Mucosa of rectum (tissue), 2 donors: Measurements from ENCODE around the gene ACAP1.

Experiments used
- H3K27ac ChIP-seq, 2 donors: one replicate each; pipeline ENCODE4 v1.7.0; 2013; ENCODE audit warnings: inconsistent platforms in 2 of 2, low read depth in 2 of 2, low read length in 2 of 2
- H3K27me3 ChIP-seq, 2 donors: one replicate each; pipeline ENCODE4 v1.7.0; 2013; ENCODE audit warnings: low read length in 2 of 2; ENCODE audit not compliant: control insufficient read depth in 2 of 2, insufficient read depth in 2 of 2
- H3K36me3 ChIP-seq, 2 donors: one replicate each; pipeline ENCODE4 v1.7.0; 2013; ENCODE audit warnings: low read length in 2 of 2; ENCODE audit not compliant: control insufficient read depth in 2 of 2, insufficient read depth in 2 of 2
- H3K4me1 ChIP-seq, 2 donors: one replicate each; pipeline ENCODE4 v1.7.0; 2013; ENCODE audit warnings: low read length in 2 of 2, mild to moderate bottlenecking in 1 of 2; ENCODE audit not compliant: control insufficient read depth in 2 of 2, insufficient read depth in 2 of 2
- H3K4me3 ChIP-seq, 2 donors: one replicate each; pipeline ENCODE4 v1.7.0; 2013; ENCODE audit warnings: low read length in 2 of 2
- H3K9ac ChIP-seq, 2 donors: one replicate each; pipeline ENCODE4 v1.7.0; 2013; ENCODE audit warnings: low read length in 2 of 2, low read depth in 1 of 2, mild to moderate bottlenecking in 1 of 2
- H3K9me3 ChIP-seq, 2 donors: one replicate each; pipeline ENCODE4 v1.7.0; 2013; ENCODE audit warnings: low read length in 2 of 2; ENCODE audit not compliant: control insufficient read depth in 2 of 2
- donor health status: healthy.
- donor health status: Normal muscosa, but diverticular disease.

The ACAP1 gene

DNA sequence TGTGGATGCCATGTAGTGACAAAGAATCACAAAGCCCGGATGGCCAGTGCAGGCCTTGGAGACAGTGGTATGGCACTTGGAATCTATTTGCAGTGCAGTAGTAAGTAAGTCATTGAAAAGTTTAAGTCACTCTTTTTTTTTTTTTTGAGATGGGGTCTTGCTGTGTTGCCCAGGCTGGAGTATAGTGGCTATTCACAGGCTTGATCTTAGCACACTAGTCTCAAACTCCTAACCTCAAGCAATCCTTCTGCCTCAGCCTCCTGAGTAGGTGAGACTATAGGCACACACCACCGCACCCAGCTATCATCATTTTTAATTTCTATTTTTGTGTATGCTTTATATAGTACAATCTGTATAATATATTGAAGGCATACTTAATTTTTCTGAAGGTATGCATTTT lies 62.3 kb downstream of the ACAP1 start:
- no peak overlapping the region for H3K9ac ChIP-seq
- H3K36me3 ChIP-seq = no peaks in the 10 kb centered on the region
- H3K4me1 ChIP-seq = peaks cover 13 to 18% of the 10 kb centered on the region in 2 donors
- H3K27me3 ChIP-seq = no peaks in the 10 kb centered on the region
- no peaks in the 10 kb centered on the region for H3K9me3 ChIP-seq
- H3K27ac ChIP-seq = no peak overlapping the region
- H3K4me3 ChIP-seq = no peak overlapping the region
